DMS153 treated with DMSO at 0.1 percent for 48 hours (cell line): ENCODE data around the gene LRRC7.

ENCODE experiments used
- DNase-seq: peaks from one replicate; lab custom pipeline; 2025; ENCODE audit not compliant: unreplicated experiment; lab: John Stamatoyannopoulos, UW

LRRC7 gene

DNA sequence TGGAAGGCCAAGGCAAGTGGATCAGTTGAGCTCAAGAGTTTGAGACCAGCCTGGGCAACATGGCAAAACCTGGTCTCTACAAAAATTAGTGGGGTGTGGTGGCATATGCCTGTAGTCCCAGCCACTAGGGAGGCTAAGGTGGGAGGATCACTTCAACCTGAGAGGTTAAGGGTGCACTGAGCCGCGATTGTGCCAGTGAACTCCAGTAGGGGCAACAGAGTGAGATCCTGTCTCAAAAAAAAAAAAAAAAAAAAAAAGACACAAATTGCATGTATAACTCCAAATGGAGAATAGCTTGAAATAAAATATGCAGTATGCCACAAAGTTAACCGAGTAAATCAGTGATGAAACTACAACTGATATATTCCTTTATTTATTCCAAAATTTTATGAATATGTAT is 586.0 kb downstream of the LRRC7 start:
- no peak for DNase-seq

- DNase-seq: no peak
These were observed 588.9 kb downstream of the LRRC7 start for GRCh38 chr1:70156529-70157120.

- DNase-seq: no peak
These were observed 596.6 kb downstream of the LRRC7 start for GRCh38 chr1:70164350-70164749.

DNA sequence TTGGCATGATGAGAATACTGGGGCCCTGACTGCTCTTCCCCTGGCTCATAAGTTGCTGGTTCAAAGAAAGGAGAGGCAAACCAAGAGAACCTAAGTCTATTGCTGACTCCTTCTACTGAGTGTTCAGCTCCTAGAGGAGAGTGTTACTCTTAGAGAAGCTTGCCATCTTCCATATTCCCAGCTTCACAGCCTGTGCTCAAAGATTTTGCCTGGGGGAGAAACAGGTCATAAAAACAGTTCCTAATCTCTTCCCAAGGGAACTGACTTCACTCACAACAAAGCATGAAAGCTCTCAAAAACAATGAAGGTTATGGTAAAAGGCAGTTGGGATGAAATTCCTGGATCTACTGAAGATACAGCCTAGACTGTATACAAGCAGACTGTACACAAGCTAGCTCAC is 600.6 kb downstream of the LRRC7 start:
- DNase-seq: no peak

DNA sequence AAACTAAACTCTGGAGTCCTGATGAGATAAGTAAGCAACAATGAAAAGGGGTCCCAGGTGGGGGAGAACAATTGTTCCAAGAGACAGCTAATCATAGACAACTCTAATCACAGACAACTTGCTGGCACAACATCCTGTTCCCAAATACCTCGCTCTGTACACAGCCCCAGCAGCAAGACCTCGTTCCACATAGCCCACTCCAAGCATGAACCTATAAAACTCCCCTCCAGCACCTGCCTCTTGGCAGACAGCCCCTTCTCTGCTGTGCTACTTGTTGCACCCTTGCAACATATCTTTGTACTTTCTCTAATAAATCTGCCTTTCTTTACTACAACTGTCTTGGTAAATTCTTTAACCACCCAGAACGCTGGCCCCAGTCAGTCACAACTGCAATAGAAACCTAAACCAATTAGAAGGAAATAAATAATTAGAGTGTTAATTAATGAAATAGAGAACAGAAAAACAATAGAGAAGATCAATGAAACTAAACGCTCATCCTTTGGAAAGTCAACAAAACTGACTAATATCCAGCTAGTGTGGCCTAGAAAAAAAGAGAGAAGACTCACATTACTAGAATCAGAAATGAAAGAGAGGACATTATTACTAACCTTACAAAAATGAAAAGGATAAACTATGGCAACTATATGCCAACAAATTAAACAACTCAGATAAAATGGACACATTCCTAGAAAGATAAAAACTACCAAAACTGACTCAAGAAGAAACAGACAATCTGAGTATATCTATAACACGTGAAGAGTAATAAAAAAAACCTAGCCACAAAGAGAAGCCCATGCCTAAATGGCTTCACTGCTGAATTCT is 601.5 kb downstream of the LRRC7 start:
- no peak for DNase-seq

DNA sequence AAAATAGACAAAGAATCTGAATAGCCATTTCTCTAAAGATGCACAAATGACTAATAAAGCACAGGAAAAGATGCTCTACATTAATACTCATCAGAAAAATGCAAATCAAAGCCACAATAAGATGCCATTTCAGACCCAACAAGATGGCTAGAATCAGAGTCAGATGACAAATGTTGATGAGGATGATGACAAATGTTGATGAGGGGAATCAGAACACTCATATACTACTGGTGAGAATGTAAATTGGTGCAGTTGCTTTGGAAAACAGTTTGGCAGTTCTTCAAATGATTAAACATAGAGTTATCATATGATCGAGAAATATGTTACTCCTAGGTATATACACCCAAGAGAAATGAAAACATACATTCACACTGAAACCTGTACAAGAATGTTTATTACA is 603.8 kb downstream of the LRRC7 start:
- no peak for DNase-seq
